ENCODE results near the gene SLC25A31. TPM values are rescaled to one million over a fixed set of nuclear protein-coding genes. Genes with fewer than 3 reads are reported as not detected.

The SLC25A31 gene
- total RNA-seq, 1 donor from 2014 or later = not detected

Other genes starting within 250 kb of the SLC25A31 start
- gene INTU, start 97.4 kb upstream of the SLC25A31 start, total RNA-seq = 3.1 TPM
- gene HSPA4L, start 51.9 kb downstream of the SLC25A31 start, total RNA-seq = 5.5 TPM
- not detected for gene PLK4, start 150.5 kb downstream of the SLC25A31 start, total RNA-seq
- 26.3 TPM for gene MFSD8, start 234.8 kb downstream of the SLC25A31 start, total RNA-seq
- 3.5 TPM for gene ABHD18, start 235.0 kb downstream of the SLC25A31 start, total RNA-seq